Lower leg skin (tissue), 4 donors: ENCODE data around the gene KRT79. TPM values are rescaled to one million over a fixed set of nuclear protein-coding genes. Genes with fewer than 3 reads are reported as not detected.

Source experiments
- DNase-seq, 2 donors: peaks; one replicate each; pipeline ENCODE4 v3.0.0-alpha.2; 2019; ENCODE audit warnings: low spot score in 2 of 2
- H3K4me3 ChIP-seq: fragments of 200-600 bp; sonication (generic); 2 replicates; pipeline ENCODE4 v1.5.1; 2017; ENCODE audit warnings: mild to moderate bottlenecking, low read depth; ENCODE audit not compliant: poor library complexity, severe bottlenecking
- CTCF ChIP-seq, 3 donors: fragments of 450-650 bp; IDR thresholded peaks; one replicate each; pipeline ENCODE4 v1.5.1; 2016; ENCODE audit warnings: antibody characterized with exemption in 3 of 3, mild to moderate bottlenecking in 3 of 3, moderate library complexity in 2 of 3
- POLR2A ChIP-seq, 2 donors: fragments of 450-650 bp; IDR thresholded peaks; one replicate each; pipeline ENCODE4 v1.6.1; 2016 to 2017; ENCODE audit warnings: antibody characterized with exemption in 2 of 2, mild to moderate bottlenecking in 1 of 2, moderate library complexity in 1 of 2
- WGBS, 2 donors: methylation state at CpG; one replicate each; pipeline ENCODE4 v1.1.5; 2018; 5-methylcytosine and 5-hydroxymethylcytosine counted together
- intact Hi-C: fragments of 100-400 bp; cut with DNase I; formaldehyde crosslinking; loops from one replicate; pipeline ENCODE4 v1.15.0; 2023; ENCODE audit warnings: low total_unique reads
- total RNA-seq, 4 donors: library from RNA; depleted of rRNA; stranded (reverse); fragments of >200 nt; gene quantifications; one replicate each; pipeline ENCODE4 v1.1.0, GENCODE V29; 2016

KRT79 gene
- total RNA-seq, 4 donors from 2014 or later: 8.5 to 259 (median 78.2) TPM

- TF ChIP-seq CTCF (IDR thresholded peaks at IDR 0.05) (no peak), POLR2A (IDR thresholded peaks at IDR 0.05) (no peak)
- WGBS, 2 donors: 89 to 91% methylated on average over 6 of the region's 6 CpGs
- DNase-seq: no peak
- H3K4me3 ChIP-seq: no peak overlapping the region
- intact Hi-C loops: no loop called here
These were observed 3.9 kb upstream of the KRT79 start for GRCh38 chr12:52837781-52838608.

DNA sequence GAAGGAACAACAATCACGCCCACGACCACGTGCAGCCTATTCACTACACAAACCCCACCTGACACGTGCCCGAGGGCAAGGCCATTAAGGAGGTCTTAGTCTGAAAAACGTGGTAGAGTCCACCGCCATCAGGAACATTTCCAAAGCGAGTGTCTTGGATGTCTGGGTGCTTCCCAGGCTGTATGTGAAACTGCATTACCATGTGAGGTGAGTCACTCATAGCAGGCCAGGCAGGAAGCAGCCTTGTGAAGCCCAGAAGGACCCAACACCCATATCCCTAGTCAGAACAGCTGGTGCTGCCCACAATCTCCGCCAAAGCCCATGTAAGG, 3.3 kb upstream of the KRT79 start:
- intact Hi-C loops: no loop called here
- TF ChIP-seq CTCF (IDR thresholded peaks at IDR 0.05): no peak

DNA sequence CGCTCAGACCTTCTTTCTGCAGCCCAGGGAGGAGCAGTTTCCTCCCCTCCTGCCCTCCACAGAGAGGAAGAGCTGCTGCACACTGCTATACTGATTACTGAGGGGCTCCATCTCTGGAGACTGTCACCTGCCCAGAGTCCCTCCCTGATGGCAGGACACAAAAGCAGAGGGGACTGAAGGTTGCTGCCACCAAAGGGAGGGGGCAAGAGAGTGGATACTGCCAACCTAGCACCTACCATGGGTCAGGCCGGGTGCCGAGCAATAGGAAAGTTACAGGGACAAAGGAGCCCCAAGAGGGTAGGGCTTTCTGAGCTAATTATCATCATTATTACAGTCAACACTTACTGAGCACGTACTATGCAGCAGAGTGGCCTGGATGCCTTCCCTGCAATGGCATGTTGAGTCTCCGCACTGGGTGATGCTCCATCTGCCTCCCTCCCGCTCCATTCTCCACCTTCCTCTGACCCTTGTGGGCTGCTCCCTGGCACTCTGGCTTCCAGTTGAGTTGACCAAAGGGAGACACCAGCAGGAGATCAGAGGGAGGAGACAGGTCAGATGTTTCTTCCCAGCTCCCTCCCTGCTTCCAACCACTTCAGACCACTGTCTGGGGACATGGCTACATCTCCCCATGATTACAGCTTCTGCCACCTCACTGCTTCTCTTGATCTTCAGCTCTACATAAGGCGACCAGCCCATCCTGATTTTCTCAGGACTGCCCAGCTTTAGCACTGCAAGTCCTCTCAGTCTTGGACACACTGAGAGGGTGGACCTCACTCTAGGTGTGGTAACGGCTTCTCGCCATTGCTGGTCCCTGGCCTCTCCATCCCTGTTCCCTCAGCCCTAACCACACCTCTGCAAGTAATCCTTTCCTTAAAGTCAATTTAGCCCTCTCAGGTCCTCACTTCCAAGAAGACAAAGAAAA, 2.6 kb upstream of the KRT79 start:
- intact Hi-C loops: no loop called here
- 83 to 84% methylated on average over 9 of the region's 9 CpGs for WGBS, 2 donors
- DNase-seq: no peak
- H3K4me3 ChIP-seq: no peak overlapping the region
- TF ChIP-seq POLR2A (IDR thresholded peaks at IDR 0.05) (no peak), CTCF (IDR thresholded peaks at IDR 0.05) (no peak)

More for the DNA sequence above, 3.3 kb upstream of the KRT79 start:
- WGBS, 2 donors: 60 to 68% methylated on average over 9 of the region's 9 CpGs
- DNase-seq: no peak
- H3K4me3 ChIP-seq: no peak overlapping the region

GRCh38 chr12:52836042-52836466, 1.9 kb upstream of the KRT79 start:
- DNase-seq: no peak
- no peak overlapping the region for H3K4me3 ChIP-seq
- TF ChIP-seq POLR2A (IDR thresholded peaks at IDR 0.05): no peak
- no peak for TF ChIP-seq CTCF (IDR thresholded peaks at IDR 0.05)
- 79 to 80% methylated on average over 7 of the region's 7 CpGs for WGBS, 2 donors
- intact Hi-C loops: no loop called here

- 76 to 84% methylated on average over 15 of the region's 15 CpGs for WGBS, 2 donors
- intact Hi-C loops: no loop called here
- peak in 1 of 2 donors; percentile 72 for DNase-seq
- no peak overlapping the region for H3K4me3 ChIP-seq
- TF ChIP-seq POLR2A (IDR thresholded peaks at IDR 0.05) (no peak), CTCF (IDR thresholded peaks at IDR 0.05) (no peak)
These were observed 1.3 kb upstream of the KRT79 start for GRCh38 chr12:52835271-52836041.
